ENCODE results near the gene VEPH1. TPM values are rescaled to one million over a fixed set of nuclear protein-coding genes. Genes with fewer than 3 reads are reported as not detected.

Gene VEPH1
- total RNA-seq, 5 donors from 2014 or later (not counting 1 experiment from before 2014, with no cell fraction given) = 0.33 to 0.67 (median 0.35) TPM; not detected in 2

- H3K4me1 Mint-ChIP-seq = no peaks in the 10 kb centered on the region
- ChIA-PET POLR2A (no interaction called here), CTCF (no interaction called here)
- H3K36me3 ChIP-seq (ENCODE audit: control insufficient read depth in 2 of 2, extremely low read depth in 1 of 2, insufficient read depth in 1 of 2, low read length in 1 of 2) = no peaks in the 10 kb centered on the region
- no peak overlapping the region for H3K4me3 ChIP-seq (ENCODE audit: control insufficient read depth in 1 of 2, extremely low read depth in 1 of 2, low read length in 1 of 2)
- H3K9me3 Mint-ChIP-seq = no peaks in the 10 kb centered on the region
- WGBS (ENCODE audit: insufficient coverage) = no CpG with 5 or more reads among the region's 4 CpGs
- no peaks in the 10 kb centered on the region for H3K27me3 Mint-ChIP-seq
- no peaks in the 10 kb centered on the region for H3K4me1 ChIP-seq (ENCODE audit: control insufficient read depth in 1 of 2, extremely low read depth in 1 of 2, insufficient read depth in 2 of 2, low read length in 2 of 2)
- no peak overlapping the region for H3K27ac ChIP-seq (ENCODE audit: low read length)
- no peaks in the 10 kb centered on the region for H3K9me3 ChIP-seq
- no peaks in the 10 kb centered on the region for H3K27me3 ChIP-seq (replicated peaks in 1 of 2; ENCODE audit: control insufficient read depth in 2 of 2, extremely low read depth in 1 of 2, insufficient read depth in 2 of 2, low read length in 1 of 2)
- no peaks in the 10 kb centered on the region for H3K36me3 Mint-ChIP-seq
- DNase-seq (no peak), ATAC-seq (replicated peaks in 1 of 4) (no peak)
- H3K4me3 Mint-ChIP-seq = no peak overlapping the region
- no peak overlapping the region for H3K27ac Mint-ChIP-seq
These were observed 197.8 kb downstream of the VEPH1 start for GRCh38 chr3:157305392-157305791.

GRCh38 chr3:157301755-157302154 is 201.5 kb downstream of the VEPH1 start:
- DNase-seq (no peak), ATAC-seq (replicated peaks in 1 of 4) (no peak)
- H3K36me3 ChIP-seq (ENCODE audit: control insufficient read depth in 2 of 2, extremely low read depth in 1 of 2, insufficient read depth in 1 of 2, low read length in 1 of 2) = no peaks in the 10 kb centered on the region
- no peak overlapping the region for H3K4me3 ChIP-seq (ENCODE audit: control insufficient read depth in 1 of 2, extremely low read depth in 1 of 2, low read length in 1 of 2)
- no peaks in the 10 kb centered on the region for H3K9me3 ChIP-seq
- no peaks in the 10 kb centered on the region for H3K9me3 Mint-ChIP-seq
- ChIA-PET POLR2A (interaction anchor here in 1 of 2 donors (0.5 kb wide), 1 partner anchor 1423 kb away, joined by 15 read pairs; no protein-coding TSS in a partner anchor), CTCF (no interaction called here)
- H3K27ac ChIP-seq (ENCODE audit: low read length) = no peak overlapping the region
- WGBS (ENCODE audit: insufficient coverage) = 84% methylated on average over 2 of the region's 2 CpGs
- no peaks in the 10 kb centered on the region for H3K27me3 Mint-ChIP-seq
- no peak overlapping the region for H3K27ac Mint-ChIP-seq
- no peaks in the 10 kb centered on the region for H3K36me3 Mint-ChIP-seq
- no peaks in the 10 kb centered on the region for H3K4me1 Mint-ChIP-seq
- no peak overlapping the region for H3K4me3 Mint-ChIP-seq
- H3K27me3 ChIP-seq (replicated peaks in 1 of 2; ENCODE audit: control insufficient read depth in 2 of 2, extremely low read depth in 1 of 2, insufficient read depth in 2 of 2, low read length in 1 of 2) = no peaks in the 10 kb centered on the region
- no peaks in the 10 kb centered on the region for H3K4me1 ChIP-seq (ENCODE audit: control insufficient read depth in 1 of 2, extremely low read depth in 1 of 2, insufficient read depth in 2 of 2, low read length in 2 of 2)

GRCh38 chr3:157300981-157301663 is 202.1 kb downstream of the VEPH1 start:
- H3K4me3 Mint-ChIP-seq = no peak overlapping the region
- ChIA-PET POLR2A (interaction anchor here in 1 of 2 donors (0.5 kb wide), 1 partner anchor 1422 kb away, joined by 15 read pairs; no protein-coding TSS in a partner anchor), CTCF (no interaction called here)
- no peak overlapping the region for H3K4me3 ChIP-seq (ENCODE audit: control insufficient read depth in 1 of 2, extremely low read depth in 1 of 2, low read length in 1 of 2)
- H3K9me3 ChIP-seq = no peaks in the 10 kb centered on the region
- no peaks in the 10 kb centered on the region for H3K4me1 Mint-ChIP-seq
- H3K4me1 ChIP-seq (ENCODE audit: control insufficient read depth in 1 of 2, extremely low read depth in 1 of 2, insufficient read depth in 2 of 2, low read length in 2 of 2) = no peaks in the 10 kb centered on the region
- H3K9me3 Mint-ChIP-seq = no peaks in the 10 kb centered on the region
- no peaks in the 10 kb centered on the region for H3K27me3 Mint-ChIP-seq
- H3K27ac ChIP-seq (ENCODE audit: low read length) = no peak overlapping the region
- no peaks in the 10 kb centered on the region for H3K36me3 ChIP-seq (ENCODE audit: control insufficient read depth in 2 of 2, extremely low read depth in 1 of 2, insufficient read depth in 1 of 2, low read length in 1 of 2)
- no peaks in the 10 kb centered on the region for H3K27me3 ChIP-seq (replicated peaks in 1 of 2; ENCODE audit: control insufficient read depth in 2 of 2, extremely low read depth in 1 of 2, insufficient read depth in 2 of 2, low read length in 1 of 2)
- no peaks in the 10 kb centered on the region for H3K36me3 Mint-ChIP-seq
- ATAC-seq (replicated peaks in 1 of 4) (no peak), DNase-seq (no peak)
- H3K27ac Mint-ChIP-seq = no peak overlapping the region
- WGBS (ENCODE audit: insufficient coverage) = 91% methylated on average over 6 of the region's 9 CpGs

GRCh38 chr3:157300094-157300493 is 203.1 kb downstream of the VEPH1 start:
- DNase-seq (no peak), ATAC-seq (replicated peaks in 1 of 4) (no peak)
- Mint-ChIP-seq H3K27me3 (no peaks in the 10 kb centered on the region), H3K36me3 (no peaks in the 10 kb centered on the region), H3K4me3 (no peak overlapping the region), H3K9me3 (no peaks in the 10 kb centered on the region), H3K27ac (no peak overlapping the region), H3K4me1 (no peaks in the 10 kb centered on the region)
- Histone ChIP-seq H3K4me1 (ENCODE audit: control insufficient read depth in 1 of 2, extremely low read depth in 1 of 2, insufficient read depth in 2 of 2, low read length in 2 of 2) (no peaks in the 10 kb centered on the region), H3K27me3 (replicated peaks in 1 of 2; ENCODE audit: control insufficient read depth in 2 of 2, extremely low read depth in 1 of 2, insufficient read depth in 2 of 2, low read length in 1 of 2) (no peaks in the 10 kb centered on the region), H3K4me3 (ENCODE audit: control insufficient read depth in 1 of 2, extremely low read depth in 1 of 2, low read length in 1 of 2) (no peak overlapping the region), H3K27ac (ENCODE audit: low read length) (no peak overlapping the region), H3K9me3 (no peaks in the 10 kb centered on the region), H3K36me3 (ENCODE audit: control insufficient read depth in 2 of 2, extremely low read depth in 1 of 2, insufficient read depth in 1 of 2, low read length in 1 of 2) (no peaks in the 10 kb centered on the region)
- CTCF ChIA-PET = no interaction called here
- WGBS (ENCODE audit: insufficient coverage) = no CpG with 5 or more reads among the region's 2 CpGs
- POLR2A ChIA-PET = no interaction called here

- Histone ChIP-seq H3K4me1 (ENCODE audit: control insufficient read depth in 1 of 2, extremely low read depth in 1 of 2, insufficient read depth in 2 of 2, low read length in 2 of 2) (no peaks in the 10 kb centered on the region), H3K36me3 (ENCODE audit: control insufficient read depth in 2 of 2, extremely low read depth in 1 of 2, insufficient read depth in 1 of 2, low read length in 1 of 2) (no peaks in the 10 kb centered on the region), H3K27ac (ENCODE audit: low read length) (no peak overlapping the region), H3K9me3 (no peaks in the 10 kb centered on the region), H3K4me3 (ENCODE audit: control insufficient read depth in 1 of 2, extremely low read depth in 1 of 2, low read length in 1 of 2) (no peak overlapping the region), H3K27me3 (replicated peaks in 1 of 2; ENCODE audit: control insufficient read depth in 2 of 2, extremely low read depth in 1 of 2, insufficient read depth in 2 of 2, low read length in 1 of 2) (no peaks in the 10 kb centered on the region)
- Mint-ChIP-seq H3K36me3 (no peaks in the 10 kb centered on the region), H3K9me3 (no peaks in the 10 kb centered on the region), H3K4me1 (no peaks in the 10 kb centered on the region), H3K4me3 (no peak overlapping the region), H3K27ac (no peak overlapping the region), H3K27me3 (no peaks in the 10 kb centered on the region)
- ChIA-PET POLR2A (no interaction called here), CTCF (no interaction called here)
- DNase-seq = no peak
- ATAC-seq (replicated peaks in 1 of 4) = no peak
- WGBS (ENCODE audit: insufficient coverage) = 80% methylated on average over 6 of the region's 6 CpGs
These were observed 205.8 kb downstream of the VEPH1 start for GRCh38 chr3:157297328-157297915.

- Mint-ChIP-seq H3K4me3 (no peak overlapping the region), H3K27ac (no peak overlapping the region), H3K4me1 (no peaks in the 10 kb centered on the region), H3K36me3 (no peaks in the 10 kb centered on the region), H3K9me3 (no peaks in the 10 kb centered on the region), H3K27me3 (no peaks in the 10 kb centered on the region)
- H3K27me3 ChIP-seq (replicated peaks in 1 of 2; ENCODE audit: control insufficient read depth in 2 of 2, extremely low read depth in 1 of 2, insufficient read depth in 2 of 2, low read length in 1 of 2) = no peaks in the 10 kb centered on the region
- no peak overlapping the region for H3K4me3 ChIP-seq (ENCODE audit: control insufficient read depth in 1 of 2, extremely low read depth in 1 of 2, low read length in 1 of 2)
- DNase-seq (no peak), ATAC-seq (replicated peaks in 1 of 4) (no peak)
- no peaks in the 10 kb centered on the region for H3K4me1 ChIP-seq (ENCODE audit: control insufficient read depth in 1 of 2, extremely low read depth in 1 of 2, insufficient read depth in 2 of 2, low read length in 2 of 2)
- no peak overlapping the region for H3K27ac ChIP-seq (ENCODE audit: low read length)
- no peaks in the 10 kb centered on the region for H3K36me3 ChIP-seq (ENCODE audit: control insufficient read depth in 2 of 2, extremely low read depth in 1 of 2, insufficient read depth in 1 of 2, low read length in 1 of 2)
- ChIA-PET CTCF (no interaction called here), POLR2A (no interaction called here)
- no peaks in the 10 kb centered on the region for H3K9me3 ChIP-seq
These were observed 208.3 kb downstream of the VEPH1 start for GRCh38 chr3:157294953-157295352.
